GM12864 (cell line): ENCODE measurements around the gene MIB2.
"Not testable (repeated sequence)": the region's sequence is repeated elsewhere in the genome, so short reads cannot be mapped to it uniquely, and the experiment has no call there.

Experiments
- DNase-seq: peaks from one replicate; pipeline ENCODE4 v3.0.0-alpha.2; 2011; ENCODE audit warnings: low read depth
- H3K4me3 ChIP-seq: 2 replicates; pipeline ENCODE4 v1.5.1; 2011; ENCODE audit warnings: mild to moderate bottlenecking, low read depth, low read length, control low read depth
- TF ChIP-seq, protein P1 (sequence below): IDR thresholded peaks from 2 replicates; pipeline ENCODE4 v1.5.1; 2011; ENCODE audit warnings: low read depth, mild to moderate bottlenecking, moderate library complexity, low read length, control low read depth, inconsistent platforms; ENCODE audit errors: missing control alignments

The MIB2 gene

DNA sequence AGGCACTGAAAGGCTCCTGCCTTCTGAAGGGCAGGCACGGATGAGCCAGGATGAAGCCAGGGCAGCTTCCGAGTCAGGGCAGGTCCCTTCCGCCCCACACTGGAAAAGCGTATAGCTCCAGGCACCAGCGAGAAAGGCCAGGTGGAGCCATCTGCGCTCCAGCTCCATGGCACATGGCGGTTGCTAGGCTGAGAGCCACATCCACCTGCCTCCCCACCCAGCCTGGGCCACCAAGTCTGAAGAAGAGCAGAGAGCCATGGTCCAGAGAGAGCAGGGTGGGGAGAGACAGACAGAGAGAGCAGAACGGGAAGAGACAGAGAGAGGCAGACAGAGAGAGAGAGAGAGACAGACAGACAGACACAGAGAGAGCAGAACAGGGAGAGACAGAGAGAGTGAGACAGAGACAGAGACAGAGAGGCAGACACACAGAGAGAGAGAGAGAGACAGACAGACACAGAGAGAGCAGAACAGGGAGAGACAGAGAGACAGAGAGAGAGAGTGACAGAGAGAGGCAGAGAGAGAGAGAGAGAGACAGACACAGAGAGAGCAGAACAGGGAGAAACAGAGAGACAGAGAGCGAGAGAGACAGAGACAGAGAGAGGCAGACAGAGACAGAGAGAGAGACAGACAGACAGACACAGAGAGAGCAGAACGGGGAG lies 20.6 kb upstream of the MIB2 start:
- no peak overlapping the region for H3K4me3 ChIP-seq
- no peak for DNase-seq
- TF ChIP-seq, protein P1, sequence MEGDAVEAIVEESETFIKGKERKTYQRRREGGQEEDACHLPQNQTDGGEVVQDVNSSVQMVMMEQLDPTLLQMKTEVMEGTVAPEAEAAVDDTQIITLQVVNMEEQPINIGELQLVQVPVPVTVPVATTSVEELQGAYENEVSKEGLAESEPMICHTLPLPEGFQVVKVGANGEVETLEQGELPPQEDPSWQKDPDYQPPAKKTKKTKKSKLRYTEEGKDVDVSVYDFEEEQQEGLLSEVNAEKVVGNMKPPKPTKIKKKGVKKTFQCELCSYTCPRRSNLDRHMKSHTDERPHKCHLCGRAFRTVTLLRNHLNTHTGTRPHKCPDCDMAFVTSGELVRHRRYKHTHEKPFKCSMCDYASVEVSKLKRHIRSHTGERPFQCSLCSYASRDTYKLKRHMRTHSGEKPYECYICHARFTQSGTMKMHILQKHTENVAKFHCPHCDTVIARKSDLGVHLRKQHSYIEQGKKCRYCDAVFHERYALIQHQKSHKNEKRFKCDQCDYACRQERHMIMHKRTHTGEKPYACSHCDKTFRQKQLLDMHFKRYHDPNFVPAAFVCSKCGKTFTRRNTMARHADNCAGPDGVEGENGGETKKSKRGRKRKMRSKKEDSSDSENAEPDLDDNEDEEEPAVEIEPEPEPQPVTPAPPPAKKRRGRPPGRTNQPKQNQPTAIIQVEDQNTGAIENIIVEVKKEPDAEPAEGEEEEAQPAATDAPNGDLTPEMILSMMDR, result no peak

DNA sequence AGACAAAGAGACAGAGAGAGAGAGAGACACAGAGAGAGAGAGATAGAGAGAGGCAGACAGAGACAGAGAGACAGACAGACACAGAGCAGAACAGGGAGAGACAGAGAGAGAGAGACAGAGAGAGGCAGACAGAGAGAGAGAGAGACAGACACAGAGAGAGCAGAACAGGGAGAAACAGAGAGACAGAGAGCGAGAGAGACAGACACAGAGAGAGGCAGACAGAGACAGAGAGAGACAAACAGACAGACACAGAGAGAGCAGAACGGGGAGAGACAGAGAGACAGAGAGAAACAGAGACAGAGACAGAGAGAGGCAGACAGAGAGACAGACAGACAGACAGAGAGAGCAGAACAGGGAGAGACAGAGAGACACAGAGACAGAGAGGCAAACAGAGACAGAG lies 20.0 kb upstream of the MIB2 start:
- not testable (repeated sequence) for H3K4me3 ChIP-seq, DNase-seq

DNA sequence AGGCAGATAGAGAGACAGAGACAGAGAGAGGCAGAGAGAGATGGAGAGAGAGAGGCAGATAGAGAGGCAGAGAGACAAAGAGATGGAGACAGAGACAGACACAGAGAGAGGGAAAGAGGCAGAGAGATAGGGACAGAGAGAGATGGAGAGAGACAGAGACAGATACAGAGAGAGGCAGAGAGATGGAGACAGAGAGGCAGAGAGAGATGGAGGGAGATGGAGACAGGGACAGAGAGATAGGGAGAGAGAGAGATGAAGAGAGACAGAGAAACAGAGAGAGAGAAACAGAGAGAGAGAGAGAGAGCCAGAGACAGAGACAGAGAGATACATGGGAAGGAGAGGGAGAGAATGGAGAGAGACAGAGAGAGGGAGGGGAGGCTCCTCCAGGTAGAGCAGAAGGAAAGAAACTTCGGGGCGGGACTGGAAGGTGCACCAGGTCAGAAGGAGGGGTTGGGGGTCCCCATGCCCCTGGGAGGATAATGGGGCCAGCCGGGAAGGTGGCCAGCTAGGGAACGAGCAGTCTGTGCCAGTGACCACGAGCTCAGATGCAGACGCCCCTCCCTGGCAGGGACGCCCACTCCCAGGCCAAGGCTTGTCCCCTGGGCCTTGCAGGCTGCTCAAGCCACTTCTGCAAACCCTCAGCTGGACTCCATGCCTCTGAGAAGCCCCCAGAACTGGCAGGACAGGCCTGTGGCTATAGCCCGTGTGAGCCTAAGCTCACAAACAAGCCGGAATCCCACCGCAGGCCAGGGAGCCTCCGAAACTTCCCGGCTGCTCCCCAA lies 18.6 kb upstream of the MIB2 start:
- DNase-seq, result no peak
- no peak overlapping the region for H3K4me3 ChIP-seq
- TF ChIP-seq, protein P1, result no peak

DNA sequence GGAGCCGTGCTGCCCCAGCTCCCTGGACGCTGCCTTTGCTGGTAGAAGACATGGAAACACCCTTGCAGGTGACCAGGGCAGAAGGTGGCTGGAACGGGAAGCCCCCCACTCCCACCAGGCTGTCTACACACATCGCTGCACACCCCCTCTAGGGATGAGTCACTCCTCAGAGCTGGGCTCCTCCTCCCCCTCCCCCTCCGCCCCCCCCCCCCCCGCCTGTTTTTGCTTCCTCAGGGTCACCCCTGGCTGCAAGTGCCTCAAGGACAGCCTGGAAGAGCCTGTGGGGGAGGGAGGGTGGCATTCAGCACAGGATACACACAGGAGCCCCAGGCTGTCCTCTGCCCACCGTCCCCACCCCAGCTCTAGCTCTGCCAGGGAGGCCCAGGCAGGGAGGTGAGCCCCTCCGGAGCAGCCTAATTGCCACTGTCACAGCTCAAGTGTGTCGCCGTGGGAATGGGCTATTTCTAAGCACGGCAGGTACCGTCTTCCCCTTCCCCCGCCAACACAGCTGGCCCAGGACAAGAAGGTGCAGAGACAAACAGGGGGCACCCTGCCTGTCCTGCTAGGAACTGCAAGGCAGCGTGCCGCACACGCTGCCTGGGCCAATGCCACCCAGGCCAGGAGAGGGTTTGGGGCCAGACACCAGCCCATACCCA lies 17.9 kb upstream of the MIB2 start:
- TF ChIP-seq, protein P1, result peak; percentile 64
- H3K4me3 ChIP-seq, result no peak overlapping the region
- DNase-seq, result no peak

DNA sequence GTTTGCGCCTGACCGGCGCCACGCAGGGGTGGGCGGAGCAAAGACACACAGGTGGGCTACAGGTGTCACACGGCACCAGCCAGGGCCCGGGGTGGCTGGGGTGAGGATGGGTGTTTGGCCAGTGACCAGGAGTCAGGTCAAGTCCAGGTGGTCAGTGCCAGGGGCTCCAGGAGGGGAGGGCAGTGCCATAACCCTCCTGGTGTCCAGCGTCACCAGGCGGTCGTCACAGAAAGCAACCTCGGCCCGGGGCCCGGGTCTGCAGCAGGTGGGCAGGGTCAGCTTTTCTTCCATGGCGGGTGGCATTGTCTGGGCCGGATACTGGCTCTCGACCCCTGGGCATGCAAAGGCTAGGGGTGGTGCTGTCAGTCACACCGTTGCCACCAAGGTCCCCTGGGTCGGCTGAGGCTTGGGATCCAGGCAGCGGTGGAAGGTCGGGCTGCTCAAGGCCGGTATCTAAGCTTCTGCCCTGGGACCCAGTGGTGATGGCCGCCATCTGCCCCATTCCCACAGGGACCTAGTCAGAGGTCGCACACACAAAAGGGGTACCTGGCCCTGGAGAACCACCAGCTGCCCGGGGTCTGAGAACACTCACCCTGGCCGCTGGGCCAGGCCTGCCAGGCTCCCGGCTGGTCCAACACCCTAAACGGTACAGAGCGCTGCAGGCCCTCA lies 17.1 kb upstream of the MIB2 start:
- no peak for DNase-seq
- no peak overlapping the region for H3K4me3 ChIP-seq
- TF ChIP-seq, protein P1, result no peak

DNA sequence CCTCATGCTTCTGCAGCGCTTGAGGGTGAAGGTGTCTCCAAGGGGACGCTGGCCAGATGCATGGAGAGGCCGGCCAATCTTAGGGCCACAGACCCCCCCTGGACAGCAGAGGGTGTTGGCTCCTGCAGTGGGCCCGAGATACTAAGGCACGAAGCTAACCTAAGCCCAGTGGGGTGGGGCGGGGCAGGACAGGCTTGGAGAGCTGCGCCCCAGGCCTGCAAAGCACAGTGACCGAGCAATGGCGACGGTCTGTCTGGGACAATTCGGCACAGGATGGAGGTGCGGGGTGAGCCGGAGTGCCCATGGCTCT lies 16.6 kb upstream of the MIB2 start:
- no peak for DNase-seq
- TF ChIP-seq, protein P1, result no peak
- no peak overlapping the region for H3K4me3 ChIP-seq

DNA sequence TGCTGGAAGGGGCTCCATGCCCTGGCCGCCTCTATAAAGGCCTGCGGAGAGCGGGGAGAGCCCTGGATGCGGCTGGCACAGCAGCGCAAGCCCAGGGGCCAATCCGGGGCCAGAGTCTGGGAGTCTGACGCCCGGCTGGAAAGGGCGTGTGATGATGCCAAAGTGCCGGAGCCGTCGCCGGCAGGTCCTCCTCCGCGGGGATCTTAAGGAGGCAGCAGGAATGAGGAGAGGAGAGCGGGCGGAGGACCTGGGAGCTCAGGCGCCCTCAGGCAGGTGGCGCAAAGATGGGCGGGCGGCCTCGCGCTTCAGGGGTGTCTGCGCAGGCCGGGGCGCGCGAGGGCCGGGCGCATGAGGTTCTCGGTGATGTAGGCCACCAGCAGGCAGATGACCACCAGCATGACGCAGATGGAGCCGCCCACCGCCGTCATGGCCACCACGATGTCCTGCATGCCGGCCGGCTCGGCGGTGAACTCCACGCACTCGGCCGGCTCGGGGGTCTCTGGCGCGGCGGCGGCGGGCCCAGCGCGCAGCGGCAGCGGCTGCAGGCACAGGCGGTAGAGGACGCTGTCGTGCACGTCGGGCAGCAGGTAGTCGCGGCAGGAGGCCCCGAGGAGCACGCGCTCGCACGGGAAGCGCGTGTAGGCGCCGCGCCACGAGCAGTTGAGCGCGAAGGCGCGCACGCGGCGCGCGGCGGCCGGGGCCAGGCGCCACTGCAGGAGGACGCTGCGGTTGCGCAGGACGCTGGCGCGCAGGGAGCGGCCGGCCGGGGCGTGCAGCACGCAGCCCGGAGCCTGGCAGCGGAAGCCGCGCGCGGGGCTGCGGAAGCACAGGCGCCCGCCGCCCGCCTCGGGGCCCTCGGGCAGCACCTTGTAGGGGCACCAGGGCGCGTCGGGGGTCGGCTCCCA lies 16.0 kb upstream of the MIB2 start:
- TF ChIP-seq, protein P1, result peak; percentile 12
- no peak overlapping the region; the same call in 1 of the 2 replicates for H3K4me3 ChIP-seq
- no peak for DNase-seq
